ENCODE data around the gene ERCC6L2.

The ERCC6L2 gene

DNA sequence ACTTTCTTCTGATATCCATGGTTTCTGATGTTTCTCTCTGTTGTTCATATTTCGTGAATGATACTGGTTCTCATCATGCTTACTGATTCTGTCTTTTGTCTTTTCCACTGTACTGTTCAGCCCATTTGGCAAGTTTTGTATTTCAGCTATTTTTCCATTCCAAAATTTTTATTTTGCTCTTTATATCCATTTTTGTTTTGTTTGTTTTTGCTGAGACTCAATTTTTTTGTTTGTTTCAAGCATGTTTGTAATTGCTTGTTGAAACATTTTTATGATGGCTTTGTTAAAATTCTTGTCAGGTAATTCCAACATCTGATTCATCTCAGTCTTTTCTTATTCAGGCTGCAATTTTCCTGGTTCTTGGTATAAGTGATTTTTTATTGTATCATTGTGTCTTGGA, 64.0 kb downstream of the ERCC6L2 start:
- TF ChIP-seq, protein P1, sequence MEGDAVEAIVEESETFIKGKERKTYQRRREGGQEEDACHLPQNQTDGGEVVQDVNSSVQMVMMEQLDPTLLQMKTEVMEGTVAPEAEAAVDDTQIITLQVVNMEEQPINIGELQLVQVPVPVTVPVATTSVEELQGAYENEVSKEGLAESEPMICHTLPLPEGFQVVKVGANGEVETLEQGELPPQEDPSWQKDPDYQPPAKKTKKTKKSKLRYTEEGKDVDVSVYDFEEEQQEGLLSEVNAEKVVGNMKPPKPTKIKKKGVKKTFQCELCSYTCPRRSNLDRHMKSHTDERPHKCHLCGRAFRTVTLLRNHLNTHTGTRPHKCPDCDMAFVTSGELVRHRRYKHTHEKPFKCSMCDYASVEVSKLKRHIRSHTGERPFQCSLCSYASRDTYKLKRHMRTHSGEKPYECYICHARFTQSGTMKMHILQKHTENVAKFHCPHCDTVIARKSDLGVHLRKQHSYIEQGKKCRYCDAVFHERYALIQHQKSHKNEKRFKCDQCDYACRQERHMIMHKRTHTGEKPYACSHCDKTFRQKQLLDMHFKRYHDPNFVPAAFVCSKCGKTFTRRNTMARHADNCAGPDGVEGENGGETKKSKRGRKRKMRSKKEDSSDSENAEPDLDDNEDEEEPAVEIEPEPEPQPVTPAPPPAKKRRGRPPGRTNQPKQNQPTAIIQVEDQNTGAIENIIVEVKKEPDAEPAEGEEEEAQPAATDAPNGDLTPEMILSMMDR (IDR thresholded peaks at IDR 0.05; ENCODE audit: low read depth, low read length, missing control alignments), result no peak
- no peak for DNase-seq (ENCODE audit: low read depth)
- in situ Hi-C loops (cut with HindIII; ENCODE audit: low sequenced_read_pairs), result no loop called here
- no peak overlapping the region for H3K4me3 ChIP-seq (ENCODE audit: low read depth, low read length)

DNA sequence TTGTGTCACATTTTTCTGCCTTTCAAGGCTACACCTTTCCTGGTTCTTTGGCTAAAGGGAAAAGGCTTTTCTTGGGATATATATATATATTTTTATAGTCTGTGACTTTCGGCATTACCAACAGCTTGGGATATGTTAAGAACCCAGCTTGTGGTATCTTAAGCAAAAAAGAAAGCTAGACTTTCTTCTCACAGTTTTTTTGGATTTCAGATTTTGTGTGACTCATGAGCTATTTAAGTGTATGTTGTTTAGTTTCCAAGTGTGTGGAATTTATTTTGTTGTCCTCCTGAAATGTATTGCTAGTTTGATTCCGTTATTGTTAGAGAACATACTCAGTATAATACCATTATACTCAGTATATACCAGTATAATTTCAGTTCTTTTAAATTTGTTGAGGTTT, 64.8 kb downstream of the ERCC6L2 start:
- H3K4me3 ChIP-seq (ENCODE audit: low read depth, low read length), result no peak overlapping the region
- TF ChIP-seq, protein P1 (IDR thresholded peaks at IDR 0.05; ENCODE audit: low read depth, low read length, missing control alignments), result no peak
- DNase-seq (ENCODE audit: low read depth), result no peak
- in situ Hi-C loops (cut with HindIII; ENCODE audit: low sequenced_read_pairs), result no loop called here

DNA sequence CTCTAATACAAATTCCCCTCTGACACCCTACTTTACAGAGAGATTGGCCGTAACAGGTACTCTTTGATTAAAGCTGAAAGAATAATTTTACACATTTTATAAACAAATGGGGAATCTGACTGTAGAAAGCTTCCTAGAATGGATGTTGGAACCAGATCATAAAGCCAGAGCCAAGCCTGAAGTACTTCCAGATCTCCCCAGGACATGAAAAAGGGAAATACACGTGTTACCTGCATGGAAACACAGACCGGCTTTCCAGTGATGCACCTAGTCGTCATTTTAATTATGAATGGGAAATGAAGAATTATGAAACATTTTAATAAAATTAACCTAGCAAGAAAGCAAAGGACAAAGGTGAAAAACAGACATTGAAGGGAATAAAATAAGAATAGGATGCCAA, 66.5 kb downstream of the ERCC6L2 start:
- no peak for DNase-seq (ENCODE audit: low read depth)
- in situ Hi-C loops (cut with HindIII; ENCODE audit: low sequenced_read_pairs), result no loop called here
- H3K4me3 ChIP-seq (ENCODE audit: low read depth, low read length), result no peak overlapping the region
- TF ChIP-seq, protein P1 (IDR thresholded peaks at IDR 0.05; ENCODE audit: low read depth, low read length, missing control alignments), result no peak

DNA sequence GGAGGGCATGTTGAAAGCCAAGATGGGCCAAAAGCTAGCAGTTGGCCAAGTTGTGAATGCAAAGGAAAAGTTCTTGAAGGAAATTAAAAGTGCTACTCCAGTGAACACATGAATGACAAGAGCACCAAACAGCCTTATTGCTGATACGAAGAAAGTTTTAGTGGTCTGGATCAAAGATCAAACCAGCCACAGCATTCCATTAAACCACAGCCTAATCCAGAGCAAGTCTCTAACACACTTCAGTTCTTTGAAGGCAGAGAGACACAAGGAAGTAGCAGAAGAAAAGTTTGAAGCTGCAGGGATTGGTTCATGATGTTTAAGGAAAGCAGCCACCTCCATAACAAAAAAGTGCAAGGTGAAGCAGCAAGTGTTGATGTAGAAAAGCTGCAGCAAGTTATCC, 71.6 kb downstream of the ERCC6L2 start:
- no peak overlapping the region for H3K4me3 ChIP-seq (ENCODE audit: low read depth, low read length)
- TF ChIP-seq, protein P1 (IDR thresholded peaks at IDR 0.05; ENCODE audit: low read depth, low read length, missing control alignments), result no peak
- in situ Hi-C loops (cut with HindIII; ENCODE audit: low sequenced_read_pairs), result no loop called here
- DNase-seq (ENCODE audit: low read depth), result peak; percentile 20

DNA sequence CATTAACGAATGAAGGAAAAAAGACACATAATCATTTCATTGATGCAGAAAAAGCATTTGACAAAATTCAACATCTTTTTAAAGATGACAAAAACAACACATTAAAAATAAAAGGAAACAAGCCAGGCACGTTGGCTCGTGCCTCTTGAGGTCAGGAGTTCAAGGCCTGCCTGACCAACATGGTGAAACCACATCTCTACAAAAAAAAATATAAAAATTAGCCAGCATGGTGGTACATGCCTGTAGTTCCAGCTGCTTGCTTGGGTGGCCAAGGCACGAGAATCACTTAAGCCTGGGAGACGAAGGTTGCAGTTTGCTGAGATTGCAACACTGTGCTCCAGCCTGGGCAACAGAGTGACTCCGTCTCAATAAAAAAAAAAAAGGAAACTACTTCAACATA, 77.0 kb downstream of the ERCC6L2 start:
- DNase-seq (ENCODE audit: low read depth), result no peak
- in situ Hi-C loops (cut with HindIII; ENCODE audit: low sequenced_read_pairs), result no loop called here
- H3K4me3 ChIP-seq (ENCODE audit: low read depth, low read length), result no peak overlapping the region
- TF ChIP-seq, protein P1 (IDR thresholded peaks at IDR 0.05; ENCODE audit: low read depth, low read length, missing control alignments), result no peak

DNA sequence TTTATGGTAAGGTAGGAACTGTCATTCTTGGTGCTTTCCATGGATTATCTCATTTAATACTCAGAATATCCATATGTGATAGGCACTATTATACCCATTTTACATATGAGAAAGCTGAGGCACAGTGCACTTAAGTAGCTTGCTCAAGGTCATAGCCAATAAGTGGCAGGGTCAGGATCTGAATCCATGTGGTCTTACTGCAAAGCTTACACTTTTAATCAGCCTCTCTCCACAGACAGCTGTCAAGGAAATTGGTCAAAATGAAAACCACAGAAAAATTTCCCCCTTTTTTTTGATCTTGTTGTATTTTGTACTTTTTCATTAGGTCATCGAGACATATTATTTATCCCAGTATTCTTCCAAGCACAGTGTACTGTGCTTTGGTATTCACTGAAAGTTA, 78.5 kb downstream of the ERCC6L2 start:
- in situ Hi-C loops (cut with HindIII; ENCODE audit: low sequenced_read_pairs), result no loop called here
- TF ChIP-seq, protein P1 (IDR thresholded peaks at IDR 0.05; ENCODE audit: low read depth, low read length, missing control alignments), result no peak
- no peak overlapping the region for H3K4me3 ChIP-seq (ENCODE audit: low read depth, low read length)
- DNase-seq (ENCODE audit: low read depth), result no peak

DNA sequence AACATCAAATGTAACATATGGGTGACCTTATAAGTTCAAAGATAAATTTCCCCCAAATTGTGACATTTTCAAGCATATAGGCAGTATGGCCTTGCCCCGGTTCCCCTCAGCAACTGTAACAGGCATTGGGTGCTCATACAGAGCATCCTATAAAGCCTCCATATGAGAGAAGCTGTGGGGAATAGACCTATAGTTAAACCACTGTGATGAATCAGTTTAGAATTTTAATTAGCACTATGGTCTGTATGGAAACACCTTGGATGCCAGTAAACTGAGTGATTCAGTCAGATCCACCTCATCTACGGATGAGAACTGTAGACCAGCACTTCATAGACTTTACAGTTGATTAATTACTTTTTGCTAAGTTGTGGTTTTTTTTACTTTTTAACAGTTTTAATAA, 79.4 kb downstream of the ERCC6L2 start:
- no peak for DNase-seq (ENCODE audit: low read depth)
- in situ Hi-C loops (cut with HindIII; ENCODE audit: low sequenced_read_pairs), result no loop called here
- TF ChIP-seq, protein P1 (IDR thresholded peaks at IDR 0.05; ENCODE audit: low read depth, low read length, missing control alignments), result no peak
- H3K4me3 ChIP-seq (ENCODE audit: low read depth, low read length), result no peak overlapping the region

All from astrocyte of the cerebellum (primary cell).